OCI-LY7 (cell line): ENCODE results near the gene VWA8. TPM values are rescaled to one million over a fixed set of nuclear protein-coding genes. Genes with fewer than 3 reads are reported as not detected.

Experiments
- BruUV-seq: library from RNA; stranded (reverse); fragments of 400-500 nt; replicated peaks from 2 replicates; lab custom pipeline; 2021; lab: Mats Ljungman, UMichigan
- CTCF ChIA-PET: fragments of 300-600 bp; sonication (Branson Sonifier 250); formaldehyde crosslinking; loops from one replicate; lab custom pipeline; 2022; ENCODE audit warnings: antibody characterized with exemption; ENCODE audit not compliant: unreplicated experiment; lab: Charles Lee
- POLR2A ChIA-PET: fragments of 300-600 bp; sonication (Branson Sonifier 250); formaldehyde crosslinking; loops from one replicate; lab custom pipeline; 2022; ENCODE audit warnings: antibody characterized with exemption; lab: Charles Lee
- DNase-seq: peaks from one replicate; pipeline ENCODE4 v3.0.0-alpha.2; 2015; ENCODE audit warnings: low spot score
- H2AFZ ChIP-seq: fragments of 200-600 bp; sonication (generic), shearing (Covaris generic); 2 replicates; pipeline ENCODE4 v1.6.1; 2014; ENCODE audit warnings: mild to moderate bottlenecking, antibody characterized with exemption, low read length, moderate library complexity
- H3K27ac ChIP-seq: fragments of 200-600 bp; sonication (generic); 2 replicates; pipeline ENCODE4 v1.5.1; 2014; ENCODE audit warnings: mixed run types, low read depth, mild to moderate bottlenecking, moderate library complexity, low read length, inconsistent platforms; ENCODE audit not compliant: poor library complexity, severe bottlenecking
- H3K36me3 ChIP-seq: fragments of 200-600 bp; sonication (generic); 2 replicates; pipeline ENCODE4 v1.6.1; 2014; ENCODE audit warnings: mild to moderate bottlenecking, antibody characterized with exemption, low read length, moderate library complexity, mixed read lengths; ENCODE audit not compliant: insufficient read depth
- H3K4me1 ChIP-seq: fragments of 200-600 bp; sonication (generic); 2 replicates; pipeline ENCODE4 v1.5.1; 2014; ENCODE audit warnings: mild to moderate bottlenecking, low read length; ENCODE audit not compliant: insufficient read depth, poor library complexity, severe bottlenecking
- H3K4me2 ChIP-seq: fragments of 200-600 bp; sonication (generic); 2 replicates; pipeline ENCODE4 v1.6.1; 2014; ENCODE audit warnings: mild to moderate bottlenecking, low read length
- H3K4me3 ChIP-seq: fragments of 200-600 bp; sonication (generic); 2 replicates; pipeline ENCODE4 v1.5.1; 2014; ENCODE audit warnings: mild to moderate bottlenecking, low read depth, low read length; ENCODE audit not compliant: poor library complexity, severe bottlenecking
- H3K79me2 ChIP-seq: fragments of 200-600 bp; sonication (generic); 2 replicates; pipeline ENCODE4 v1.6.1; 2016; ENCODE audit warnings: low read depth, mild to moderate bottlenecking, low read length, moderate library complexity, mixed read lengths; ENCODE audit not compliant: insufficient read depth
- H3K9me2 ChIP-seq: fragments of 200-600 bp; sonication (generic); 2 replicates; pipeline ENCODE4 v1.6.1; 2016; ENCODE audit warnings: mild to moderate bottlenecking, low read length, mixed read lengths; ENCODE audit not compliant: insufficient read depth
- H3K9me3 ChIP-seq: fragments of 200-600 bp; sonication (generic); 2 replicates; pipeline ENCODE4 v1.6.1; 2014; ENCODE audit warnings: mild to moderate bottlenecking, mixed run types, low read length, mixed read lengths
- H4K20me1 ChIP-seq: fragments of 200-600 bp; sonication (generic); 2 replicates; pipeline ENCODE4 v1.6.1; 2014; ENCODE audit warnings: mild to moderate bottlenecking, antibody characterized with exemption, low read length, moderate library complexity, mixed read lengths; ENCODE audit not compliant: insufficient read depth
- EZH2phosphoT487 ChIP-seq: fragments of 200-600 bp; sonication (generic); IDR thresholded peaks from 2 replicates; pipeline ENCODE4 v1.6.1; 2018; ENCODE audit warnings: low read depth, borderline replicate concordance, mild to moderate bottlenecking, mixed run types, antibody characterized with exemption, low read length, moderate library complexity, mixed read lengths
- intact Hi-C: fragments of 100-400 bp; cut with micrococcal nuclease; formaldehyde crosslinking; loops from one replicate; pipeline ENCODE4 v1.10.0; 2022; ENCODE audit not compliant: unreplicated experiment
- total RNA-seq, 2 experiments: library from RNA; depleted of rRNA in 1 of 2; stranded (reverse); fragments of >200 nt in 1 of 2; shearing (Covaris generic) in 1 of 2; gene quantifications; 2 replicates each; pipeline ENCODE4 v1.2.3, GENCODE V29; 2014 to 2022
- TF ChIP-seq, protein P1 (sequence below): fragments of 200-600 bp; sonication (generic); conservative IDR thresholded peaks from 2 replicates; pipeline ENCODE4 v1.5.1; 2014; ENCODE audit warnings: mild to moderate bottlenecking, antibody characterized with exemption, low read length, moderate library complexity, mixed read lengths

The VWA8 gene
- total RNA-seq, 2 experiments from 2014 or later: 26.4 to 31.5 TPM

DNA sequence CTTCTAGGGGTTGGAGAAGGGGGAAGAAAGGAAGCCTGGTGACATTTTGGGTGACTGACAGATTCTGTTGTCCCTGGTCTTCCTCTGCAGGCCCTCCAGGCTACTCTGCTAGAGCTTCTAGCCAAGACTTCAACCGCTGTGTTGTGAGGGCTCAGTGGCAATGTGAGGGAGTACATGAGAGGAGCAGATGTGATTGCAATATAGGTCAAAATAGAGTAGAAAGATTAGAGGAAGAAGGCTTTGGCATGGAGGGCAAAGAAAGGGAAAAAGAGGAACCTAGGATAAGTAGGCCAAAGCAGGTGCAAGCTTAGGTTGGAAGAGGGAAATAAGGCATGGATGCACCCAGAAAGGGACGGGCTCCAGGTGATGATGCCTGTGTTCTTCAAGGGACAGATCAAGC is 286.7 kb downstream of the VWA8 start:
- CTCF ChIA-PET: interaction anchor here (0.5 kb wide), 1 partner anchor 403 kb away, joined by 3 read pairs; no protein-coding TSS in a partner anchor

DNA sequence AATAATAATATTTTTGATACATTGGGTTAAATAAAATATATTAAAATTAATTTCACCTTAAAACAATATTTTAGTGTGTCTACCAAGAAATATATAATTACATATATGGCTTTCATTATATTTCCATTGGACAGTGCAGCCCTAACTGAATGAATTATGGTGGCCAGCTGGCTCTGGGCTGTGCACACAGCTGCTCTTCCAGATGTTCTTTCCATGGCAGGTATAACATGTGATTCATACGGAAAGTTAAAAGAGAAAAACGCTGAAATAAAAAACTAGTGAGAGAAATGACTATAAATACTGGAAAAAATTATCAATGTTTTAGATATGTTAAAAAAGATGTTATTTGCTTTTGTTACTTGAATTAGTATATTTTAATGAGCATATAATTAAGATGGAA is 287.3 kb downstream of the VWA8 start:
- no TSS peak for BruUV-seq
- H2AFZ ChIP-seq: no peak overlapping the region

More for the DNA sequence above, 286.7 kb downstream of the VWA8 start:
- POLR2A ChIA-PET: interaction anchor here (0.6 to 1.0 kb wide), 3 partner anchors 13 to 350 kb away, joined by 3 read pairs; no protein-coding TSS in a partner anchor
- Histone ChIP-seq H3K9me3 (no peaks in the 10 kb centered on the region), H3K4me2 (no peak overlapping the region), H3K9me2 (no peaks in the 10 kb centered on the region), H3K79me2 (no peaks in the 10 kb centered on the region), H2AFZ (no peak overlapping the region), H4K20me1 (no peaks in the 10 kb centered on the region), H3K4me3 (no peak overlapping the region), H3K27ac (no peak overlapping the region), H3K36me3 (peaks cover 11% of the 10 kb centered on the region; the same call in 1 of the 2 replicates), H3K4me1 (peaks cover 8% of the 10 kb centered on the region)
- no peak for TF ChIP-seq EZH2phosphoT487
- TF ChIP-seq, protein P1, sequence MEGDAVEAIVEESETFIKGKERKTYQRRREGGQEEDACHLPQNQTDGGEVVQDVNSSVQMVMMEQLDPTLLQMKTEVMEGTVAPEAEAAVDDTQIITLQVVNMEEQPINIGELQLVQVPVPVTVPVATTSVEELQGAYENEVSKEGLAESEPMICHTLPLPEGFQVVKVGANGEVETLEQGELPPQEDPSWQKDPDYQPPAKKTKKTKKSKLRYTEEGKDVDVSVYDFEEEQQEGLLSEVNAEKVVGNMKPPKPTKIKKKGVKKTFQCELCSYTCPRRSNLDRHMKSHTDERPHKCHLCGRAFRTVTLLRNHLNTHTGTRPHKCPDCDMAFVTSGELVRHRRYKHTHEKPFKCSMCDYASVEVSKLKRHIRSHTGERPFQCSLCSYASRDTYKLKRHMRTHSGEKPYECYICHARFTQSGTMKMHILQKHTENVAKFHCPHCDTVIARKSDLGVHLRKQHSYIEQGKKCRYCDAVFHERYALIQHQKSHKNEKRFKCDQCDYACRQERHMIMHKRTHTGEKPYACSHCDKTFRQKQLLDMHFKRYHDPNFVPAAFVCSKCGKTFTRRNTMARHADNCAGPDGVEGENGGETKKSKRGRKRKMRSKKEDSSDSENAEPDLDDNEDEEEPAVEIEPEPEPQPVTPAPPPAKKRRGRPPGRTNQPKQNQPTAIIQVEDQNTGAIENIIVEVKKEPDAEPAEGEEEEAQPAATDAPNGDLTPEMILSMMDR: no peak
- BruUV-seq: no TSS peak
- DNase-seq: no peak
- intact Hi-C loops: no loop called here

More for the DNA sequence above, 287.3 kb downstream of the VWA8 start:
- no peak for TF ChIP-seq EZH2phosphoT487
- TF ChIP-seq, protein P1: no peak
- Histone ChIP-seq H3K4me1 (peaks cover 2% of the 10 kb centered on the region), H3K27ac (no peak overlapping the region), H4K20me1 (no peaks in the 10 kb centered on the region), H3K4me3 (no peak overlapping the region), H3K79me2 (no peaks in the 10 kb centered on the region), H3K36me3 (peaks cover 11% of the 10 kb centered on the region; the same call in 1 of the 2 replicates), H3K9me2 (no peaks in the 10 kb centered on the region), H3K4me2 (no peak overlapping the region), H3K9me3 (no peaks in the 10 kb centered on the region)
- POLR2A ChIA-PET: interaction anchor here (0.6 to 1.2 kb wide), 4 partner anchors 14 to 423 kb away, joined by 3 to 4 read pairs (median 3); no protein-coding TSS in a partner anchor
- intact Hi-C loops: no loop called here
- DNase-seq: no peak
- CTCF ChIA-PET: interaction anchor here (0.5 kb wide), 1 partner anchor 403 kb away, joined by 3 read pairs; no protein-coding TSS in a partner anchor
